ENCODE results near the gene SDK1. TPM values are rescaled to one million over a fixed set of nuclear protein-coding genes. Genes with fewer than 3 reads are reported as not detected.

The SDK1 gene
- total and polyA plus RNA-seq, 10 of the 15 experiments (the other 5 are each of a cell fraction or from before 2014, with no cell fraction given): 0.14 to 0.33 TPM; not detected in 8

DNA sequence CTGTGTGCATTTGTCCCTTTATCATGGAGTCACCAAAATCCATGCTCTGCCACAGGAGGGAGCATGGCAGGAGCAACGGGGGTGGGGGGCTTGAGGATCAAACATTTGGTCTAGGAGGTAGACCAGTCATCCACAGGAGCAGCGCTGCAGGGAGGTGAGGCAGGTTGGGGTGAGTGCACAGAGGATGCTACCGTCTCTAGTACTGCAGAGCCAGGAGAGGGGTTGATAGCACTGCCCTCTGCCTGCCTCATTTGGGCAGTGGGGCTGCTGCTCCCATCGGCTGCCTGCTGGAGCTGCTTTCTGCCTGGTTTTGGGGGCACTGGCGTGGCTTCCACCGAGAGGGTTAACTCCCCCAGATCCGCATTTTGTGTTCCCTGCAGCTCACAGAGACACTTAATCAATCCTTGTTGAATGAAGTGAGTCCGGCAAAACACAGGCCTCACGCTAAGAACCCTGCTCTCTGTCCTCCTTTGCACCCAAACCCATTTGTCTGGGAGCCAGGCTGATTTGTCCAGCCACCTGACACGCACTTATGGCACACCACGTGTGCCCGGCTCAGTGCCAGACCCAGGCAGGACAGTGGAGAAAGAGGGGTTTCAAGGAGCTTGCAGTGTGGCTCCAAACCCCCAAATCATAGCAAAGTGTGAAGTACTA, 854.0 kb downstream of the SDK1 start (continued):
- TF ChIP-seq, protein P1, sequence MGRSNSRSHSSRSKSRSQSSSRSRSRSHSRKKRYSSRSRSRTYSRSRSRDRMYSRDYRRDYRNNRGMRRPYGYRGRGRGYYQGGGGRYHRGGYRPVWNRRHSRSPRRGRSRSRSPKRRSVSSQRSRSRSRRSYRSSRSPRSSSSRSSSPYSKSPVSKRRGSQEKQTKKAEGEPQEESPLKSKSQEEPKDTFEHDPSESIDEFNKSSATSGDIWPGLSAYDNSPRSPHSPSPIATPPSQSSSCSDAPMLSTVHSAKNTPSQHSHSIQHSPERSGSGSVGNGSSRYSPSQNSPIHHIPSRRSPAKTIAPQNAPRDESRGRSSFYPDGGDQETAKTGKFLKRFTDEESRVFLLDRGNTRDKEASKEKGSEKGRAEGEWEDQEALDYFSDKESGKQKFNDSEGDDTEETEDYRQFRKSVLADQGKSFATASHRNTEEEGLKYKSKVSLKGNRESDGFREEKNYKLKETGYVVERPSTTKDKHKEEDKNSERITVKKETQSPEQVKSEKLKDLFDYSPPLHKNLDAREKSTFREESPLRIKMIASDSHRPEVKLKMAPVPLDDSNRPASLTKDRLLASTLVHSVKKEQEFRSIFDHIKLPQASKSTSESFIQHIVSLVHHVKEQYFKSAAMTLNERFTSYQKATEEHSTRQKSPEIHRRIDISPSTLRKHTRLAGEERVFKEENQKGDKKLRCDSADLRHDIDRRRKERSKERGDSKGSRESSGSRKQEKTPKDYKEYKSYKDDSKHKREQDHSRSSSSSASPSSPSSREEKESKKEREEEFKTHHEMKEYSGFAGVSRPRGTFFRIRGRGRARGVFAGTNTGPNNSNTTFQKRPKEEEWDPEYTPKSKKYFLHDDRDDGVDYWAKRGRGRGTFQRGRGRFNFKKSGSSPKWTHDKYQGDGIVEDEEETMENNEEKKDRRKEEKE (IDR thresholded peaks at IDR 0.05): no peak

DNA sequence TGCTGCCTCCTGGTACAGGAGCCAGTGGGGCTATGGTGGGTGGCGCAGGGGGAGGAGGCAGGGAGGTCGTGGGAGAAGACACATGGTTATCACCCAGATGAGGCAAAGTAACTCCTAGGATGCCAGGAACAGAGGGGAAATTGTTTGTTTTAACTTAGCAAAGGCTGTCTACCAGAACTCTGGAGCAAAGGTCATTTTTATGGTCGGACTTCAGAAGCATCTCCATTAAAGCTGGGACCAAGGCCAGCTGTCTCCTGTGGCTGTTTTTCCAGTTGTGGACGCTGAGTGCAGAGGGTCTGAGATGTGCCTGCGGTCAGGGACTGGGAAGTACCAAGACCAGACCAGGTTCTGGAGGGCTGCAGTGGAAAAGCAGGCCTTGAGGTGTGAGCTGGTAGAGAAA, 855.1 kb downstream of the SDK1 start:
- ChIA-PET CTCF (no interaction called here), SMC1A (ENCODE audit: uncharacterized antibody, unreplicated experiment) (no interaction called here), RAD21 (ENCODE audit: unreplicated experiment) (no interaction called here), POLR2A (no interaction called here)
- no peaks in the 10 kb centered on the region for H3K4me1 ChIP-seq (ENCODE audit: control insufficient read depth, insufficient read depth, low read length)
- WGBS (ENCODE audit: insufficient coverage, insufficient replicate concordance, low lambda C conversion rate, missing lambda C conversion rate): 23% methylated on average over 5 of the region's 5 CpGs
- no peak overlapping the region for H3K9ac ChIP-seq (ENCODE audit: control insufficient read depth, insufficient read depth, low read length)
- no peaks in the 10 kb centered on the region for H3K36me3 ChIP-seq (ENCODE audit: control insufficient read depth in 2 of 2, insufficient read depth in 2 of 2, low read length in 1 of 2)
- H2AFZ ChIP-seq (ENCODE audit: control insufficient read depth, low read depth, low read length): no peak overlapping the region
- no peak for DNase-seq (ENCODE audit: low read depth, low spot score)
- no peaks in the 10 kb centered on the region for H4K20me1 ChIP-seq (ENCODE audit: control insufficient read depth, insufficient read depth)
- no peaks in the 10 kb centered on the region for H3K79me2 ChIP-seq (ENCODE audit: control insufficient read depth, insufficient read depth, low read length)
- no TSS peak for BruUV-seq (replicated peaks)
- no peaks in the 10 kb centered on the region for H3K27me3 ChIP-seq (replicated peaks in 1 of 2; ENCODE audit: control insufficient read depth in 2 of 2, insufficient read depth in 2 of 2, low read length in 1 of 2)
- no peak overlapping the region for H3K27ac ChIP-seq (ENCODE audit: control insufficient read depth, insufficient read depth)
- no peak for TF ChIP-seq NR2C1 (IDR thresholded peaks at IDR 0.05)
- no peak for TF ChIP-seq MEF2A (IDR thresholded peaks at IDR 0.05; ENCODE audit: insufficient read depth, low read depth, low read length)
- no peak for TF ChIP-seq MTA2 (IDR thresholded peaks at IDR 0.05; ENCODE audit: low read depth)
- TF ChIP-seq IRF4 (IDR thresholded peaks at IDR 0.05; ENCODE audit: low read depth, low read length): no peak
- no peak for TF ChIP-seq PAX8 (IDR thresholded peaks at IDR 0.05)
- no peak for TF ChIP-seq STAT1 (conservative IDR thresholded peaks at IDR 0.05)
- TF ChIP-seq NFYB (IDR thresholded peaks at IDR 0.05; ENCODE audit: insufficient read depth, low read depth, low read length): no peak
- no peak for TF ChIP-seq ZNF384 (IDR thresholded peaks at IDR 0.05; ENCODE audit: borderline replicate concordance, low read depth, low read length)
- TF ChIP-seq, protein P2, sequence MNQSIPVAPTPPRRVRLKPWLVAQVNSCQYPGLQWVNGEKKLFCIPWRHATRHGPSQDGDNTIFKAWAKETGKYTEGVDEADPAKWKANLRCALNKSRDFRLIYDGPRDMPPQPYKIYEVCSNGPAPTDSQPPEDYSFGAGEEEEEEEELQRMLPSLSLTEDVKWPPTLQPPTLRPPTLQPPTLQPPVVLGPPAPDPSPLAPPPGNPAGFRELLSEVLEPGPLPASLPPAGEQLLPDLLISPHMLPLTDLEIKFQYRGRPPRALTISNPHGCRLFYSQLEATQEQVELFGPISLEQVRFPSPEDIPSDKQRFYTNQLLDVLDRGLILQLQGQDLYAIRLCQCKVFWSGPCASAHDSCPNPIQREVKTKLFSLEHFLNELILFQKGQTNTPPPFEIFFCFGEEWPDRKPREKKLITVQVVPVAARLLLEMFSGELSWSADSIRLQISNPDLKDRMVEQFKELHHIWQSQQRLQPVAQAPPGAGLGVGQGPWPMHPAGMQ (IDR thresholded peaks at IDR 0.05; ENCODE audit: borderline replicate concordance): no peak
- TF ChIP-seq, protein P3, sequence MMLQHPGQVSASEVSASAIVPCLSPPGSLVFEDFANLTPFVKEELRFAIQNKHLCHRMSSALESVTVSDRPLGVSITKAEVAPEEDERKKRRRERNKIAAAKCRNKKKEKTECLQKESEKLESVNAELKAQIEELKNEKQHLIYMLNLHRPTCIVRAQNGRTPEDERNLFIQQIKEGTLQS (IDR thresholded peaks at IDR 0.05; ENCODE audit: borderline replicate concordance, extremely low read depth, low read depth, low read length): no peak
- no peak for TF ChIP-seq KDM1A (IDR thresholded peaks at IDR 0.05; ENCODE audit: borderline replicate concordance)
- TF ChIP-seq, protein P4, sequence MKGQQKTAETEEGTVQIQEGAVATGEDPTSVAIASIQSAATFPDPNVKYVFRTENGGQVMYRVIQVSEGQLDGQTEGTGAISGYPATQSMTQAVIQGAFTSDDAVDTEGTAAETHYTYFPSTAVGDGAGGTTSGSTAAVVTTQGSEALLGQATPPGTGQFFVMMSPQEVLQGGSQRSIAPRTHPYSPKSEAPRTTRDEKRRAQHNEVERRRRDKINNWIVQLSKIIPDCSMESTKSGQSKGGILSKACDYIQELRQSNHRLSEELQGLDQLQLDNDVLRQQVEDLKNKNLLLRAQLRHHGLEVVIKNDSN (IDR thresholded peaks at IDR 0.05; ENCODE audit: borderline replicate concordance, extremely low read length, insufficient read depth, low read depth, low read length): no peak
- no peak overlapping the region for H3K4me2 ChIP-seq (ENCODE audit: control insufficient read depth, insufficient read depth)
- no peak for ATAC-seq
- in situ Hi-C loops (cut with MboI): no loop called here
- no peak for FAIRE-seq
- H3K9me3 ChIP-seq (replicated peaks; ENCODE audit: control insufficient read depth, insufficient read depth, low read length): no peaks in the 10 kb centered on the region; the same call in 2 of the 3 replicates
- intact Hi-C loops (cut with micrococcal nuclease; ENCODE audit: unreplicated experiment): no loop called here
- no peak overlapping the region for H3K4me3 ChIP-seq

Measured in GM12878 (cell line).